Colonic mucosa (tissue), 4 donors: ENCODE results near the gene IFNA7. TPM values are rescaled to one million over a fixed set of nuclear protein-coding genes. Genes with fewer than 3 reads are reported as not detected.

Experiments used
- DNase-seq: peaks from one replicate; pipeline ENCODE4 v3.0.0-alpha.2; 2020
- H3K27ac ChIP-seq: fragments of 200-600 bp; one replicate; pipeline ENCODE4 v1.8.0; 2021
- H3K27me3 ChIP-seq: fragments of 200-600 bp; one replicate; pipeline ENCODE4 v1.8.0; 2021
- H3K36me3 ChIP-seq: fragments of 200-600 bp; one replicate; pipeline ENCODE4 v1.8.0; 2021
- H3K4me1 ChIP-seq: fragments of 200-600 bp; one replicate; pipeline ENCODE4 v1.8.0; 2021; ENCODE audit warnings: mild to moderate bottlenecking
- H3K4me3 ChIP-seq: fragments of 200-600 bp; one replicate; pipeline ENCODE4 v1.8.0; 2021
- H3K9ac ChIP-seq, 2 donors: one replicate each; pipeline ENCODE4 v1.7.0; 2013; ENCODE audit warnings: control low read depth in 2 of 2, low read depth in 2 of 2, low read length in 2 of 2
- H3K9me3 ChIP-seq: fragments of 200-600 bp; one replicate; pipeline ENCODE4 v1.8.0; 2021
- CTCF ChIP-seq: fragments of 200-600 bp; IDR thresholded peaks from one replicate; pipeline ENCODE4 v1.8.0; 2022; ENCODE audit warnings: antibody characterized with exemption, mild to moderate bottlenecking
- intact Hi-C: fragments of 100-400 bp; cut with DNase I; formaldehyde crosslinking; loops from one replicate; pipeline ENCODE4 v1.14.1; 2022
- total RNA-seq, 2 donors: library from RNA; stranded (reverse); fragmentation: NEBNext Ultra II Directional in 1 of 2; extraction: Animal tissue kit (Norgen Biotek cat#: 25700) in 1 of 2; gene quantifications; one replicate each; pipeline ENCODE4 v1.2.1, GENCODE V29; 2021
- donor health status: healthy.
- donor health status: DM: no; HTN: no; CAD: no.
- donor health status: DM: no; HTN: no; CAD: no.

IFNA7 gene
- total RNA-seq, 2 donors from 2014 or later, result not detected

- DNase-seq, result no peak
- Histone ChIP-seq H3K36me3 (no peaks in the 10 kb centered on the region), H3K9me3 (no peaks in the 10 kb centered on the region), H3K9ac (no peak overlapping the region), H3K4me3 (no peak overlapping the region), H3K27ac (no peak overlapping the region), H3K27me3 (no peaks in the 10 kb centered on the region), H3K4me1 (no peaks in the 10 kb centered on the region)
- no peak for TF ChIP-seq CTCF
- intact Hi-C loops, result no loop called here
These were observed 46.5 kb downstream of the IFNA7 start for GRCh38 chr9:21155501-21155900.

GRCh38 chr9:21154018-21154608, 47.9 kb downstream of the IFNA7 start:
- no peak for DNase-seq
- no peak for TF ChIP-seq CTCF
- no peaks in the 10 kb centered on the region for H3K4me1 ChIP-seq
- no peaks in the 10 kb centered on the region for H3K27me3 ChIP-seq
- no peak overlapping the region for H3K4me3 ChIP-seq
- H3K27ac ChIP-seq, result no peak overlapping the region
- H3K9me3 ChIP-seq, result no peaks in the 10 kb centered on the region
- intact Hi-C loops, result no loop called here
- H3K36me3 ChIP-seq, result no peaks in the 10 kb centered on the region
- no peak overlapping the region for H3K9ac ChIP-seq

GRCh38 chr9:21153336-21154017, 48.5 kb downstream of the IFNA7 start:
- no peak for DNase-seq
- H3K4me3 ChIP-seq, result no peak overlapping the region
- no peak overlapping the region for H3K9ac ChIP-seq
- TF ChIP-seq CTCF, result no peak
- H3K36me3 ChIP-seq, result no peaks in the 10 kb centered on the region
- intact Hi-C loops, result no loop called here
- no peaks in the 10 kb centered on the region for H3K27me3 ChIP-seq
- no peaks in the 10 kb centered on the region for H3K9me3 ChIP-seq
- no peaks in the 10 kb centered on the region for H3K4me1 ChIP-seq
- H3K27ac ChIP-seq, result no peak overlapping the region

Other genes with a start within 250 kb of the IFNA7 start
- 1 to 10 TPM in 1 of 2 donors, under 1 TPM in 1; 0.67 to 2.5 TPM for gene HACD4, start 170.6 kb downstream of the IFNA7 start, total RNA-seq
- not detected for gene IFNB1, start 124.3 kb downstream of the IFNA7 start, total RNA-seq
- gene IFNW1, start 60.4 kb downstream of the IFNA7 start, total RNA-seq, result not detected
- not detected for gene IFNA21, start 35.5 kb downstream of the IFNA7 start, total RNA-seq
- gene IFNA4, start 14.6 kb downstream of the IFNA7 start, total RNA-seq, result not detected
- gene IFNA10, start 4.9 kb upstream of the IFNA7 start, total RNA-seq, result not detected
- not detected for gene IFNA16, start 15.1 kb upstream of the IFNA7 start, total RNA-seq
- gene IFNA17, start 26.0 kb upstream of the IFNA7 start, total RNA-seq, result not detected
- gene IFNA14, start 37.8 kb upstream of the IFNA7 start, total RNA-seq, result not detected
- gene IFNA5, start 103.1 kb upstream of the IFNA7 start, total RNA-seq, result not detected
- gene KLHL9, start 133.2 kb upstream of the IFNA7 start, total RNA-seq, result 10 to 100 TPM; 20.4 to 23.9 TPM
- not detected for gene IFNA6, start 148.7 kb upstream of the IFNA7 start, total RNA-seq
- not detected for gene IFNA13, start 165.9 kb upstream of the IFNA7 start, total RNA-seq
- gene IFNA2, start 183.2 kb upstream of the IFNA7 start, total RNA-seq, result not detected
- not detected for gene IFNA8, start 206.9 kb upstream of the IFNA7 start, total RNA-seq
- not detected for gene IFNA1, start 238.2 kb upstream of the IFNA7 start, total RNA-seq